ENCODE measurements around the gene DOCK10.
A peak's percentile ranks its signal among the peaks of the same experiment; 100 is the strongest.
"Not testable (repeated sequence)": the region's sequence is repeated elsewhere in the genome, so short reads cannot be mapped to it uniquely, and the experiment has no call there.

Gene DOCK10

GRCh38 chr2:225041851-225042799 lies at the start of gene DOCK10:
Gene DOCK10, minus strand, starts transcription at chr2:225042468. Its CDS starts 94 bp downstream, at chr2:225042374.
- peak; percentile 56 for DNase-seq (ENCODE audit: low spot score)

GRCh38 chr2:225091336-225091735 lies 49.1 kb upstream of the DOCK10 start:
- DNase-seq (ENCODE audit: low spot score) = no peak

GRCh38 chr2:225090746-225091145 lies 48.5 kb upstream of the DOCK10 start:
- DNase-seq (ENCODE audit: low spot score) = no peak

- DNase-seq (ENCODE audit: low spot score) = no peak
Observed at GRCh38 chr2:225086915-225087314, 44.6 kb upstream of the DOCK10 start.

GRCh38 chr2:225086439-225086838 lies 44.2 kb upstream of the DOCK10 start:
- no peak for DNase-seq (ENCODE audit: low spot score)

GRCh38 chr2:225083276-225083675 lies 41.0 kb upstream of the DOCK10 start:
- no peak for DNase-seq (ENCODE audit: low spot score)

- DNase-seq (ENCODE audit: low spot score) = no peak
Observed at GRCh38 chr2:225076125-225076524, 33.9 kb upstream of the DOCK10 start.

- no peak for DNase-seq (ENCODE audit: low spot score)
Observed at GRCh38 chr2:225074919-225075681, 32.8 kb upstream of the DOCK10 start.

GRCh38 chr2:225074366-225074765 lies 32.1 kb upstream of the DOCK10 start:
- DNase-seq (ENCODE audit: low spot score) = no peak

GRCh38 chr2:225073198-225073597 lies 30.9 kb upstream of the DOCK10 start:
- no peak for DNase-seq (ENCODE audit: low spot score)

GRCh38 chr2:225072444-225072843 lies 30.2 kb upstream of the DOCK10 start:
- DNase-seq (ENCODE audit: low spot score) = no peak

GRCh38 chr2:225070811-225071210 lies 28.5 kb upstream of the DOCK10 start:
- peak; percentile 89 for DNase-seq (ENCODE audit: low spot score)

- DNase-seq (ENCODE audit: low spot score) = no peak
Observed at GRCh38 chr2:225069966-225070365, 27.7 kb upstream of the DOCK10 start.

GRCh38 chr2:225069477-225069876 lies 27.2 kb upstream of the DOCK10 start:
- DNase-seq (ENCODE audit: low spot score) = no peak

GRCh38 chr2:225065882-225066281 lies 23.6 kb upstream of the DOCK10 start:
- DNase-seq (ENCODE audit: low spot score) = no peak

- no peak for DNase-seq (ENCODE audit: low spot score)
Observed at GRCh38 chr2:225064928-225065327, 22.7 kb upstream of the DOCK10 start.

- no peak for DNase-seq (ENCODE audit: low spot score)
Observed at GRCh38 chr2:225064362-225064761, 22.1 kb upstream of the DOCK10 start.

- no peak for DNase-seq (ENCODE audit: low spot score)
Observed at GRCh38 chr2:225056330-225057073, 14.2 kb upstream of the DOCK10 start.

GRCh38 chr2:225055714-225056113 lies 13.4 kb upstream of the DOCK10 start:
- no peak for DNase-seq (ENCODE audit: low spot score)

- no peak for DNase-seq (ENCODE audit: low spot score)
Observed at GRCh38 chr2:225052703-225053102, 10.4 kb upstream of the DOCK10 start.

- DNase-seq (ENCODE audit: low spot score) = not testable (repeated sequence)
Observed at GRCh38 chr2:225047502-225047901, 5.2 kb upstream of the DOCK10 start.

- DNase-seq (ENCODE audit: low spot score) = no peak
Observed at GRCh38 chr2:225042800-225043167, 516 bp upstream of the DOCK10 start.
